GM18951 (cell line): Measurements from ENCODE around the gene CDH8.

Source experiments
- POLR2A ChIP-seq: IDR thresholded peaks from 4 replicates; pipeline ENCODE4 v1.6.1; 2011; ENCODE audit warnings: mild to moderate bottlenecking; ENCODE audit not compliant: insufficient read length, insufficient read depth; ENCODE audit errors: extremely low read depth
- in situ Hi-C: fragments of 300-500 bp; cut with MboI; formaldehyde crosslinking; loops from one replicate; pipeline ENCODE4 v1.12.0; 2022; ENCODE audit warnings: low sequenced_read_pairs, mixed read lengths, inconsistent platforms; ENCODE audit not compliant: unreplicated experiment

Gene CDH8, protein sequence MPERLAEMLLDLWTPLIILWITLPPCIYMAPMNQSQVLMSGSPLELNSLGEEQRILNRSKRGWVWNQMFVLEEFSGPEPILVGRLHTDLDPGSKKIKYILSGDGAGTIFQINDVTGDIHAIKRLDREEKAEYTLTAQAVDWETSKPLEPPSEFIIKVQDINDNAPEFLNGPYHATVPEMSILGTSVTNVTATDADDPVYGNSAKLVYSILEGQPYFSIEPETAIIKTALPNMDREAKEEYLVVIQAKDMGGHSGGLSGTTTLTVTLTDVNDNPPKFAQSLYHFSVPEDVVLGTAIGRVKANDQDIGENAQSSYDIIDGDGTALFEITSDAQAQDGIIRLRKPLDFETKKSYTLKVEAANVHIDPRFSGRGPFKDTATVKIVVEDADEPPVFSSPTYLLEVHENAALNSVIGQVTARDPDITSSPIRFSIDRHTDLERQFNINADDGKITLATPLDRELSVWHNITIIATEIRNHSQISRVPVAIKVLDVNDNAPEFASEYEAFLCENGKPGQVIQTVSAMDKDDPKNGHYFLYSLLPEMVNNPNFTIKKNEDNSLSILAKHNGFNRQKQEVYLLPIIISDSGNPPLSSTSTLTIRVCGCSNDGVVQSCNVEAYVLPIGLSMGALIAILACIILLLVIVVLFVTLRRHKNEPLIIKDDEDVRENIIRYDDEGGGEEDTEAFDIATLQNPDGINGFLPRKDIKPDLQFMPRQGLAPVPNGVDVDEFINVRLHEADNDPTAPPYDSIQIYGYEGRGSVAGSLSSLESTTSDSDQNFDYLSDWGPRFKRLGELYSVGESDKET

DNA sequence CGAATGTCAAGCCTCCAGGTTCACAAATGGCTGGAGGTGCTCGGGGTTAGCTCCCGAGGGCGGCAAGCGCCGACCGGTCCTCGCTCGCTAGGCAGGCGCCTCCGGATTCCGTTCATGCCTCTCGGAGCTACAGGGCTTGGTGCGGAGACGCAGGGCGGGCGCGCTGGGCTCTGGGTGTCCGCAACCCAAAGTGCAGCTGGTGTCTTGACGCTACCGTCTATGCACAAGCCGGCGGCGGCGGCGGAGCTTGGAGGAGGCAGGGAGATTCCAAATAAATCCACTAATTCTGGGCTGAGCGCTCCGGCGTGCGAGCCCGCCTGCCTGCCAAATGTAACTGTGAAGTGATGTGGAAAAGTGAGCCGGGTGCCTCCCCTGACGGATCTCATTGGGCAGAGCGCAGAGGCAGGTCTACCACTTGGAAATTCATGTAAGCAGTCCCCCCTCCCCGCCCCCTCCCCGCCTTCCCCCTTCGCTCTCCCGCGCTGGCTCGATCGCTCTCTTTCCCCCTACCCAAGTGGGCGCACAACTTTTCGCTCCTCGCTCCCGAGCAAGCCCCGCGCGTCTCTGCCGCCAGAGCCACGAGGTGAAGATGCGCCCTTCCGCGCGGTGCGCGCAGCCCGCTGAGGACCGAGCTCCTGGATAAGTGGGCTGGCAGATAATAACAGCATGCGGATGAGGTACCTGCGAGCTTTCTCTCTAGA, at the start of gene CDH8:
TSS of gene CDH8 (minus strand) at position 338 of the 701 bp plus-strand sequence. CDS start 15,035 bp downstream, outside the sequence.
- no peak for TF ChIP-seq POLR2A
- in situ Hi-C loops = no loop called here

DNA sequence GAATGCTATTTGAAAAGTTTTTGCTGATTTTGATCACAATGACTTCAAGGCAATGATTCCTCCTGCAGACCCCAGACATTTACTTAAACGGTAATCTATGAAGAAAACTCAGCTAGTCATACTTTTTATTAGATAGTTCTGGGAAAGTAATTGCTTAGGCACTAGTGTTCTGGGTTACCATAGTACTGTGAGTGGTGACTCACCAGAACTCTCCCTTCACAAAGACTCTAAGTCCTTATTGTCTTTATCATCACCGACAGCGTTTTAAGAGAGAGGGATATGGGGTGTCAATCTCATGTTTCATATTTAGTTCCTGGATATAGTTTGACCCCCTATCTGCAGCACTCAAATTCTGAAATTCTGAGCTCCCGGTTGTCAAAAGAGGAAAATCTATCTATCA, 43.0 kb upstream of the CDH8 start:
- in situ Hi-C loops = no loop called here
- TF ChIP-seq POLR2A = no peak

DNA sequence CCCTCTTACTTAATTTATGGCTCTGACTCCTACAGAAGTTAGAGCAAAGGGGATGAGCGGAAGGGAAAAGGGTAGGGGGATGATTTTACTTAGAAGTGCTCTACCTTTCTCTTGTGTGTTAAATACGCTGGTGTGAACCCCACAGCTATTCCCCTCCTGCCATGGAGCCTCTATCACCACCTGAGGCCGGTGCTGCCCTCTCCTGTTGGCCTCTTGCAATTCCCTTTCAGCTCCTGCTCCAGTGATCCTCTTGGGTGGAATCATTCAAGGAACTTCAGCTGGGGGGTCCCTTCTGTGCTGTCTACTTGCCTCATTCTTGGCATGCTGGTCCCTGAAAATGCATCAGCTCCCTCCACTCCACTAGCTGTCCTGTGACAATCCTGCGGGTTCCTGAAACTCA, 41.8 kb upstream of the CDH8 start:
- in situ Hi-C loops = no loop called here

DNA sequence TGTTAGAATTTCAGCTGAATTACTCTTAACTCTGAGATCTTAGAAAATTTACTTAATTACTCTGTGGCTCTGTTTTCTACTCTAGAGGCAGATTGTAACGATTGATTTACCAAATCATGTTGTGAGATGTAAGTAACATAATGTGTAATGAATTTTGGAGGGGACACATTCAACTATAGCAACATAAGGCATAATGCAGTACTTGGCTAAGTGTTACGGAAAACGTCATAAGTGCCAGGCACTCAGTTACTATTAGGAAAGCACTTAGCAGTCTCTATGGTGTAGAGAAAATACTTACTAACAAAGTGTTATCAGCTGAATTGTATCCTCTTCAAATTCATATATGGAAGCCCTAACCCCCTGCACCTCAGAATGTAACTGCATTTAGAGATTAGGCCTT, 40.6 kb upstream of the CDH8 start:
- in situ Hi-C loops = no loop called here
- no peak for TF ChIP-seq POLR2A

More for the DNA sequence above, 41.8 kb upstream of the CDH8 start:
- TF ChIP-seq POLR2A = no peak

DNA sequence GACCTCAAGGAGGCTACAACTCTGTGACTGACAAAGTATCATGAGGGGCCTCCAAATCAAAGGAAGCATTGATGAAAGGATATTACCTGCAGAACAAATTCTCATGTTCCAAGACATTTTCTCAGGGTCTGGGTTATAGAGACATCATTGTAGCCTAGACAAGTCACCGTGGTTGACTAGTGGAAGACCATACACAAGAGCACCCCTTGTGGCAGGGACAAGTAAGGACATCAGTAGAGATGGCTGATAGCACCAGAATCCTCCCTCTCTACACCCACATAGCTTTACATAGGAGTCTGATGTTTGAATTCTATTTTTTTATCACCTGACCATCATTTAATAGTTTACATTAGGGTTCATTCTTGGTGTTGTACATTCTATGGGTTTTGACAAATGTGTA, 32.5 kb upstream of the CDH8 start:
- no peak for TF ChIP-seq POLR2A

DNA sequence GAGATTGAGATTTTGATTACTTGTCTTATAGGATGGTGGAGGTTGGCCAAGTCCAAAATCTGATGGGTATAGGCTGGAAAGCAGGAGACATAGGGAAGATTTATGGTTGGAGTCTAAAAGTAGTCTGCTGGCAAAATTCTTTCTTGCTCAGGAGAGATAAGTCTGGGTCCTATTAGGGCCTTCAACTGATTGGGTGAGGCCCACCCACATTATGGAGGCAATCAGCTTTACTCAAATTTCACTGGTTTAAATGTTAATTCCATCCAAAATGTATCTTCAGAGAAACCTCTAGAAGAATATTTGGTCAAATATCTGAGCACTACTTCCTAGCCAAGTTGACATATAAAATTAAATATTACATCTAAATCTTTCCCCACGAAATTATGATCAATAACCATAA, 31.7 kb upstream of the CDH8 start:
- no peak for TF ChIP-seq POLR2A
- in situ Hi-C loops = no loop called here

More for the DNA sequence above, 32.5 kb upstream of the CDH8 start:
- in situ Hi-C loops = no loop called here

DNA sequence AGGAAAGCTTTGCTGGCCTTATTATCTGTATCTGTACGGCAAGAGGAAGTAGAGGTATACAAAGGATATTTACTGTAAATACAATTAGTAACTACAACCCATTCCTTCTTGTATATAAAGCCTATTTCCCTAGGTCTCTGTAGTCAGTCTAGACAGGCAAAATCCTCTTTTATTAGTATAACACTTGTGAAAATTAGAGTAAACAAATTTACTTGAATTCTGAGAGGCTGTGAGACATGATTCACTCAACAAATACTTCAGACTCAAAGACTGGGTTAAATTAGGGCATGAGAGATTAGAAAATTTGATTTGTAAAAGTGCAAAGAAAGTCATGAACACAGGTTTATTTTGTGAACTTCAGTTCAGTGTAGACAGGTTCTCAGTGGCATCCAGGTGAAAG, 30.9 kb upstream of the CDH8 start:
- in situ Hi-C loops = no loop called here
- TF ChIP-seq POLR2A = no peak

DNA sequence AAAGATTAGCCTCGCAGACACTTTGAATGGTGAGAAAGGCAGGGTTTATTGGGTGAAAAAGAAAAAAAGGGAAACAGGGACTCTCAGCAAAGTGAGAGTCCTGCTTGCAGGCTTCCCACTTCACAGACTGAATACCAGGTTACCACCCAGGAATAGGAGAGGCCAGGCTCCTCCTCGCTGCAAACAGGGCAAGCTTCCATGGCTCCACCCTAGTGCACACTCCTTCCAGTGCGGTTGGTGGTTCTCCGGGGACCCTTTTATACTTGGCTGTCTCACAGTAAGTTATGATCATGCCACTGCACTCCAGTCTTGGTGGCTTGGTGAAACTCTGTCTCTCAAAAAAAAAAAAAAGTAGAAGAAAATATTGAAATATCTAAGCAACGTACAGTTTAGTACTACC, 30.5 kb upstream of the CDH8 start:
- no peak for TF ChIP-seq POLR2A
- in situ Hi-C loops = no loop called here

DNA sequence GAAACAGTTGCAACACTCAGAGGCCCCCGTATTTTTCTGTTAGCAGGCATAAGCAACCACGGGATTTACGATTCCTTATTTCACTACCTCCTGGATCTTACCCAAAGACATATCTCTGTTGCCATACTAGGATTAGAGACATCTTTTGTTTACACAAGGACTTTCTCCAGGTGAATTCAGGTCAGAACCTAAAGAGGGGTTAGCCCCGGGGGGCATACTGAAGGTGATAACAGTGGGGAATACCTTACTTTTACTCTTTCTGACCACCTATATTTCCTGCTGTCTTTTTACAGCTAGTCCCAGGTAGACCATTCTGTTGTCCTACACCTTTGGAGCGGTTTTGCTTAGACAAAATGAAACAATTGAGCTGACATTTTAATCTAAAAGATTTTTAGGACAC, 27.9 kb upstream of the CDH8 start:
- no peak for TF ChIP-seq POLR2A
- in situ Hi-C loops = no loop called here

DNA sequence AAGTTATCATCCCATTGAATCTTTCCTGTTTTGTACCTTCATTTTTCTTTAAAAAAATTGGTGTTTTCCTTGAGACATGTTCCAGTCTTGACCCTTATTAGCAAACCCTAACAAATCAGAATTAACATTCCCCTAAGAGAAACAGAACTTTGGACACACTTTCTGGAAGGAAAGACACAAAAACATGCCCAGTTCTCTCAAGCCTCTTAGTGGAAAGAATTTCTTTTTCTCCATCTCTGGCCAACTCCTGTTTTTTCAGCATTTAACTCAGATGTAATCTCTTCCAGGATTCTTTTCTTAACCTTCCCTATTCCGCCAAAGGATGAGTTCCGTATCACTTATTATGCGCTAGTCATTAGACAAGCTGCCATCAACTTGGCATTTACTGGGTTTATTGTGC, 23.9 kb upstream of the CDH8 start:
- in situ Hi-C loops = no loop called here

DNA sequence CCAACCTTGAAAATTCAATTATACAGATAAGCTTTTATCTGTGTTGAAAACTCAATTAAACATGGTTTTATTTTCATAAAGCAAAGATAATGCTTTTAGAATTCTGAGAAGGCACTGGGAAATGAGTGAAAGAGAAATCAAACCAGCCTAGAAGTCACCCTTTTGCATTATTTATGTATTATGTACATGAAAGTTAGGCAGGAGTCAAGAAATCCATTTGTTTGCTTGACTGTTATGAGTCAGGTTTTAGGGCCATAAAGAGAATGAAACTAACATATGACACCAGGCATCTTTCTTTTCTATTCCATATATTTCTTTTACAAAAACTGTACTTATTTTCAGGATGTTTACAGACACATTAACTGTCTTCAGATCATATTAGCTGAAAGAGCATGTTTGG, 23.3 kb upstream of the CDH8 start:
- in situ Hi-C loops = no loop called here
- no peak for TF ChIP-seq POLR2A

More for the DNA sequence above, 23.9 kb upstream of the CDH8 start:
- TF ChIP-seq POLR2A = no peak

DNA sequence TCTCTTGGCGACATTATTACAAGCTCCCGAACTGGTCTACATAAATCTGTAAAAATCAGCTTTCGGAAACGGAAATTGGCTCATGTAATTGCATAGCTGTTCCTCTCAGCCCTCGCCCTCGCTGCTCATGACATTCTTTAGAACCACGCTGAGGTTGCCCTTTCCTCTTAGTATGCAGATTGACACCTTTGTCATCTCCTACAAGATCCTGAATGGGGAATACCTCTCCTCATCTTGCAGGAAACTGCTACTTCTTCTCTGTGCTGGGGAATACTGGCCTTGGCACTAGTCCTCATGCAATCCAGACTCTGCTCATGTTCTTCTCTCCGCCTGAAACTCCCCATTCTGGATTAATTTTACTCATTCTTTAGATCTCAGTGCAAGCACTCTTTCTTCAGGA, 22.2 kb upstream of the CDH8 start:
- in situ Hi-C loops = no loop called here
- TF ChIP-seq POLR2A = no peak

DNA sequence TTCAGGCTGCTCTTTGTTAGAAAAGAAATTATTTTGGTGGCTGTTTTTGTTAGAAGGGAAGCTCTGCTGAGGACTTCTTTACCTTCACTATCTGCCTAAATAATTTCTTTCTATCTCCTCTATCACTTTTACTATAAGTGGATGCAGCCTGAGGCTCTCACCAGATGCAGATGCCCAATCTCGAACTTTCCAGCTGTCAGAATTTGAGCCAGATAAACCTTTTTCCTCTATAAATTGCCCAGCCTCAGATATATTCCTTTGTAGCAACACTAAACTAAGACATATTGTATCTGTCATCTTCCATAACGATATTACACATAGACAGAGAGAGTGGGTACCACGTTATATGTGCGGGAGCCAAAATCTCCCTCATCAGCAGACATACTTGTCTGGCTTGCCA, 15.7 kb upstream of the CDH8 start:
- in situ Hi-C loops = no loop called here
- no peak for TF ChIP-seq POLR2A

DNA sequence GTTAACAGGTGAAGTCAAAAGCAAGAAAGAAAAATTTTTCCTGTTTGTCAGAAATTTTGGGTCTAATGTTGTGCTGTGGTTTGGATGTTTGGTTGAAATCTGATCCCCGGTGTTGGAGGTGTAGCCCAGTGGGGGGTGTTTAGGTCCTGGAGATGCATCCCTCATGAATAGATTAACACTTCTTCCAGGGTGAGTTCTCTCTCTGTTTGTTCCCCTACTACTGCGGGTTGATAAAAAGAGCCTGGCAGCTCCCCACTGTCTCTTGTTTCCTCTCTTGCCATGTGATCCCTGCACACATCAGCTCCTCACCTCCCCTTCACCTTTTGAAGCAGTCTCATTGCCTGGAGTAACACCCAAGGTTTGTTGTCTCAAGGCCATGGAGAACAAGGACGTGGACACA, 14.6 kb upstream of the CDH8 start:
- no peak for TF ChIP-seq POLR2A
- in situ Hi-C loops = no loop called here

DNA sequence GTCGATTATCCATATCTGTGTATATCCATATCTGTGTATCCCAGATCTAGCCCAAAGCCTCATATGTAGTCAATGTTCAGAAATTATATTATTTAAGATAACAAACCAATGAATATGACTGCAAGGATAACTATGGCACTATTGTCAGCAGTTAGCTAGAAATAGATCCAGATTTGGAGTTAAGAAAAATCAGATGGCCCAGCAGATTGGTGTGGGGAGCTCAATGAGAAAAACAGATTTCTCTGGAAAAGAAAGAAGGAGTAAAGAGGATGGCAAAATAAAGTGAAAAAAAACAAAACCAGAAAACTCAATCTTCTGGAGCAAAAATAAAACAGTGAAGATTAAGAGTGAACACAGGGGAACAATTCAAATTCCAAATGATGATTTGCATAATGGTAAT, 10.6 kb upstream of the CDH8 start:
- TF ChIP-seq POLR2A = no peak
- in situ Hi-C loops = no loop called here
